ENCODE results near the gene AFF1. TPM values are rescaled to one million over a fixed set of nuclear protein-coding genes. Genes with fewer than 3 reads are reported as not detected.
"Not testable (repeated sequence)": the region's sequence is repeated elsewhere in the genome, so short reads cannot be mapped to it uniquely, and the experiment has no call there.

The AFF1 gene
- total RNA-seq, 1 experiment from 2014 or later = 17.1 TPM

GRCh38 chr4:87053176-87053658 lies 118.4 kb downstream of the AFF1 start:
- DNase-seq (ENCODE audit: low read depth) = no peak

- no peak for DNase-seq (ENCODE audit: low read depth)
These were observed 119.3 kb downstream of the AFF1 start for GRCh38 chr4:87053802-87054767.

DNA sequence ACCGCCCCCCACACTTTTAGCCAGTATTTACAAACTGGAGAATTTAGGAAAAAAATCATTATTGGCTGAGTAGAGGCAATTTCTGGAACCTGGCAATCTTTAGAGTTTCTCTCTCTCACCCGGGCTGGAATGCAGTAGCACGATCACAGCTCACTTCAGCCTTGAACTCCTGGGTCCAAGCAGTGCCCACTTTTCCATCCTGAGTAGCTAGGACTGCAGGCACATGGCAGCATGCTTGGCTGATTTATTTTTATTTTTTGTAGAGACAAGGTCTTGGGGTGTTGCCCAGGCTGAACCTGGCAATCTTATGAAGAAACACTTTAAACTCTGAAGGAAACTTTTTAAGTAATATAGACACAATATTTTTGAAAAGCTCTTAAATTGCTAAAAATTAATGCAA lies 120.1 kb downstream of the AFF1 start:
- DNase-seq (ENCODE audit: low read depth) = no peak

DNA sequence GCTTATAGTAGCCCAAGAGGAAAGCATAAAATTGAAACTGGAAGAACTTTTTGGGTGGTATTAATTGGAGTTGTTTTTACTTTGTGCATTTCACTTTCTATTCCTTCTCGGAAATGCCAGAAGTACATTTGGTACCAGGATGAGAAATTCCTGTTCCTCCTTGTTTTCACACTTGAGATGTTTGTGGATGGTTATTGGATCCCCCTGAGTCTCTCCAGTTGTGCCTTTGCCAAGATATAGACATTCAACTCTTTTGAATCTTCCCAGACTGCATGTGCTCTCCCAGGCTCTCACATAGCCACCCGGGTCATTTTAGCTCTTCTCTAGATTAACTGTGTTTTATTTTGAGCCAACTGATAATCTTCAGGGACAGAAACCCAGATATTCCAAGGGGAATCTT lies 120.5 kb downstream of the AFF1 start:
- DNase-seq (ENCODE audit: low read depth) = no peak

- no peak for DNase-seq (ENCODE audit: low read depth)
These were observed 122.1 kb downstream of the AFF1 start for GRCh38 chr4:87056881-87057280.

DNA sequence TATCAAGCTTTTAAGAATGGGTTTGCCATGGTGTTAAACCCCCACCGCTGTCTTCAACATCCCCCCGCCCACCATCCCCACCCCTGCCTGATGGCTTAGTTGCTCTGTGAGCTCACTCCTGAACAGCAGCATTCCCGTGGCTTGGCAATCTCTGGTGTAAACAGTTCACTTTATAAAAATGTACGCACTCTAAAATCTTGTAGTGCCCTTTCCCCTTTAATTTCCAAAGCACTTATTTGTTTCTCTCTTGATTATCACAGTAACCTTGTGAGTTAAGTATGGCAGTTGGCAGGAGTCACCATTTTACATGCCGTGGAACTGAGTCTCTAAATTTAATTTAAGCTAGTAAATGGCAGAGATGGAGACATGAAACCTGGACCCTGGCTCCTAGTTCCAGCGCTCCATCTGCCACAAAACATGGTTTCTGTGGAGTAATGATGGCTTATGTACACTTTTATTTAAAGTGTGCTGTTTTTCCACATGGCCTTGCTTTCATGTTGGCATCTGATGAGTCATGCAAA lies 123.1 kb downstream of the AFF1 start:
- DNase-seq (ENCODE audit: low read depth) = peak; percentile 50

- peak; percentile 70 for DNase-seq (ENCODE audit: low read depth)
These were observed 123.7 kb downstream of the AFF1 start for GRCh38 chr4:87058356-87059073.

DNA sequence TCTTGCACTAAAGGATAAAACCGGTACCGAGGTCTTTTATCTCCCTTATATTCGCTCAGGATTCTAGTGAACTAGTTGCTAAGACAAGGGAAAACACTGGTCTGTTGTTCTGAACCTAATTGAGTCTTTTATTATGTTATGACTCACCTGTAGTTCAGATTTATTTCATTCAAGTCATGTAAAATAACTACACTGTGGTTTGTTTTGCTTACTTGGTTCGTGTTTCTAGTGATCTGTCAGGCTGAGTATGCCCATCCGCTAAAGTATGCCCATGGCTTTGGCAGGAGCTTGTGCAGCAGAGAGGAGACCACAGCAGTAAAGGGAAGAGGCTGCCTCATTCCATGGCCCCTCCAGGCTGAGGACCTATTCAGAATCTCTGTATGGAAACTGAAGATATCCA lies 126.1 kb downstream of the AFF1 start:
- DNase-seq (ENCODE audit: low read depth) = peak; percentile 95

GRCh38 chr4:87065021-87065420 lies 130.2 kb downstream of the AFF1 start:
- DNase-seq (ENCODE audit: low read depth) = no peak

DNA sequence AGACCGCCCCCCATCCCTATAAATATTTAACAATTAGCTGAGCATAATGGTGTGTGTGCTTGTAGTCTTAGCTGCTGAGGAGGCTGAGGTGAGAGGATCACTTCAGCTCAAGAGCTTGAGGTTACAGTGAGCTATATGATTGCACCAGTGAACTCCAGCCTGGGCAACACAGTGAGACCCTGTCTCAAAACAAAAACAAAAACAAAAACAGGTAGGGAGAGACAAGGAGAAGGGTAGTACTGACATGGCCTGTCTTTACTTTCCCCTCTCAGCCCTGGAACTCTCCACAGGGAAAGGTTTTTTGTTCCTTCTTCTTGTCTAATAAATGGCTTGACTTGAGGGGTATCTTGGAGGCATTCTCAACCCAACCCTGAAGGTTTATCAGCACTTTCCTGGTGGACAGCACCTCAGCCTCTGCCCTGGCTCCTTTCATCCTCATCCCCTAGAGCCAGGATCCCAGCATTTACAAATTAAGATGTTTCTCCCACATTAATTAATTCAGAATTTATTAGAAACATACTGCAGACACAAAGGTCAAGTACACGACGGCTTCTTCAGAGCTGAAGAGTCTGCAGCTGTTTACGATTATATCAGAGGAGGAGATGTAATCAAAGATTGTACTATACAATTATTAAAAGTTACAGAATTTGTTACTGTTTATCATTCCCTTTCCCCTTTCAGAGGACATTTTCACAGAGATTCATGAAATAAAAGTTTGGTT lies 131.8 kb downstream of the AFF1 start:
- no peak for DNase-seq (ENCODE audit: low read depth)

GRCh38 chr4:87067124-87067885 lies 132.5 kb downstream of the AFF1 start:
- no peak for DNase-seq (ENCODE audit: low read depth)

GRCh38 chr4:87068583-87069021 lies 133.8 kb downstream of the AFF1 start:
- no peak for DNase-seq (ENCODE audit: low read depth)

DNA sequence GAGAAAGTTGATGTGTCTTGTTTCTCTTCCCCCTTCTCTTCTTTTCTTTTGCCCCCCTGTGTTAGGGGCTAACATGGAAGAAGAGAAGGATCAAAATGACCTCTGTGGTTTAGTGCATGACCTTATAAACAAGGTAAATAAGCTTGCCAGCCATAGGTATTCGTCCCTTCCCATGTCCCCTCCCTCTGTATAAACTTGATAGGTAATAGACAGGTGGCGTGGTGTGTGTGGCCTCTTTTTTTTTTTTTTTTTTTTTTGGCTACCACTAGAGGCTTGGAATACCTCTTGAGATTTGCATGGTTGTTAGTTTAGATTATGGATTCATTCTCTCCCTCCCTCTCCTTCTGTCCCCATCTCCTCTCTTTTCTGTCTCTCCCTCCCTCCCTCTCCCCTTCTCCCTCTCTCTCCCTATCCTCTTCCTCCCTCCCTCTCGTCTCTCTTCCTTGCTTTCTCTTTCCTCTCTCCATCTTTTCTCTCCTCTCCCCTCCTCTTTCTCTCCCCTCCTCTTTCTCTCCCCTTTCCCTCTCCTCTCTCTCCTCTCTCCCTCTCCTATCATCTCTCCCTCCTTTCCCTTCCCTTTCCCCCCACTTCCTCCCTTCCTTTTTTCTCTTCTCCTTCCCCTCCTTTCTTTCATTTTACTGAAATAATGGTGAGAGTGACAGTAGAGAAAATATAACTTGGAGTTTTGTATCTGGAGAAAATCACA lies 134.4 kb downstream of the AFF1 start:
- DNase-seq (ENCODE audit: low read depth) = no peak

DNA sequence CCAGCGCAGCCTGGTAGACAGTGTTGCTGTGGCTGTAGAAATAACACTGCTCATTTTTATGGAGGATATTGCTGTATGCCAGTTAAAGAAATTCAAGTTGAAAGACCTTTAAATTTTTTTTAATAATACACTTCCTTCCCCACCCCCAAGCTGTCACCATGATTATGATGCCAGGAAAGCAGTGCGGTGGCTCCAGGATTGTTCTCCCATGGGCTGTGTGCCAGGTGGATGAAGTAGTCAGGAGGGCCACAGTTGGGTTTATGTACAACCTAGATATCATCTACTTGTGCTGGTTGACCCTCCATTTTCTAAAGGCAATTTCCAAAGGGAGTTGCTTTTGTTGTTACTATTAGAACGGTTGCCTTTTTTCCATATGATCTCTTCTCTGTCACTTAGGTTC lies 136.6 kb downstream of the AFF1 start:
- no peak for DNase-seq (ENCODE audit: low read depth)

- not testable (repeated sequence) for DNase-seq (ENCODE audit: low read depth)
These were observed 137.7 kb downstream of the AFF1 start for GRCh38 chr4:87072545-87072944.

GRCh38 chr4:87073199-87074120 lies 138.6 kb downstream of the AFF1 start:
- no peak for DNase-seq (ENCODE audit: low read depth)

DNA sequence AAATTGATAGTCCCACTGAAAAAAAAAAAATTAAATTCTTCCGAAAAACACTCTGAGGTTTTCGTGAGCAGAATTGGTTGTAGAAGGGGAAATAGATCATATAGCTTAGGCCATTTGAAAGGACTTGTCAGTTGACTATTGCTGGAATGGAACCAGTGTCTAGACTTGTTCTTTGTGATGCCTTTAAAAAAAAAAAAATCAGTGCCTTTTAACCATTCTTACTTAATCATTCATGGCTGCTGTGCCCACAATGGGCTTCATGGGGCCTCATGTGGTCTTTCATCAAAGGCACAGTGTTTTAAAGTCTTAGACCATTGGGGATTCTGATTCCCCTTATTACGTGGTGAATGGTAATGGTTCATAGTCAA lies 139.3 kb downstream of the AFF1 start:
- no peak for DNase-seq (ENCODE audit: low read depth)

DNA sequence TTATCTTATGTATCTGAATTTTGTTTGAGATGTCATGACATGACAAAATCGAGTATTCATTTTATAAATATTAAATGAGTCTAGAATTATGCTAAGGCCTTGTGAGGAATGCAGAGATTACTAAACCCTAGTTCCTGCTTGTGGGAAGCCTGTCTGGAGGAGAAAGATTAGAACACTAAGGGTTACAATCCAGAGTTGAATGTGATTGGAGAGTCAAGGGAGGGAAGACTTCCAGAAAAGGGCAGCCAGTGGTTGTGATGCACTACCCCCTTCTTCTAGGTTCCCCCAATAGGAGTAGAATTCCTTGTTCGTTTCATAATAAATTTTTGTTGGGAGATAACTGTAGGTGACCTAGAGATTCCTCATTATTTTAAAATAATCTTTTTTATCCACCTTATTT lies 141.1 kb downstream of the AFF1 start:
- DNase-seq (ENCODE audit: low read depth) = no peak

GRCh38 chr4:87076690-87077358 lies 142.0 kb downstream of the AFF1 start:
- no peak for DNase-seq (ENCODE audit: low read depth)
